Measurements from ENCODE around the gene RAVER1.

RAVER1 gene

DNA sequence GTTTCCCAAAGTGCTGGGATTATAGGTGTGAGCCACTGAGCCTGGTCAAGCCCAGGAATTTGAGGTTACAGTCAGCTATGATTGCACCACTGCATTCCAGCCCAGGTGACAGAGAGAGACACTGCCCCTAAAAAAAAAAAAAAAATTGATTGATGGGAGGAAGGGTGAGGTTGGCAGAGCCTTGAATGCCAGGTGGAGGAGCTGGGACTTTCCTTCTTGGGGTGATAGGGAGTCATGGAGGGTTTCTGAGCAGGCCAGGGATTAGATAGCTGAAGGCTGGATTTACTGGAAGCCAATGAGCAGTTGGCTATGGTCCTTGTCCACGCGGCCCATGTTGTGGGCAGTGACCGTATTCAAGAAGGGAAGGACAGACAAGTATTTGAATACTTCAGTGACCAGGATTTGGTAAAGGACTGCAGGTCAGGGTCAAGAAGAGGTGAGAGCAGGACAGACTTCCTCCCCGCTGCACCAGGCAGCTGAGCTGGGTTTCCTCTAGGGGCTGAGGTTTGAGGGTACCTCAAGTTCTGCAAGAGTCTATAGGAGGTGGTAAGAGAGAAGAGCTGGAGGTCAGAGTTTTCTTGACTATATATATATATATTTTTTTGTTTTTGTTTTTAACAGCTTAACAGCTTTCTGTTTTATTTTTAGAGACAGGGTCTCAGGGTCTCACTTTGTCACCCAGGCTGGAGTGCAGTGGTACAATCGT, 53.4 kb downstream of the RAVER1 start:
- DNase-seq (ENCODE audit: low spot score): no peak
- ChIA-PET POLR2A (ENCODE audit: low non-redundant PET) (interaction anchor here (0.8 kb wide), 1 partner anchor 9 kb away, joined by 5 read pairs; the partner anchor contains the start of gene ICAM1), CTCF (interaction anchor here (0.6 kb wide), 3 partner anchors 30 to 401 kb away, joined by 3 to 4 read pairs (median 3); no protein-coding TSS in a partner anchor)
- TF ChIP-seq, protein P1, sequence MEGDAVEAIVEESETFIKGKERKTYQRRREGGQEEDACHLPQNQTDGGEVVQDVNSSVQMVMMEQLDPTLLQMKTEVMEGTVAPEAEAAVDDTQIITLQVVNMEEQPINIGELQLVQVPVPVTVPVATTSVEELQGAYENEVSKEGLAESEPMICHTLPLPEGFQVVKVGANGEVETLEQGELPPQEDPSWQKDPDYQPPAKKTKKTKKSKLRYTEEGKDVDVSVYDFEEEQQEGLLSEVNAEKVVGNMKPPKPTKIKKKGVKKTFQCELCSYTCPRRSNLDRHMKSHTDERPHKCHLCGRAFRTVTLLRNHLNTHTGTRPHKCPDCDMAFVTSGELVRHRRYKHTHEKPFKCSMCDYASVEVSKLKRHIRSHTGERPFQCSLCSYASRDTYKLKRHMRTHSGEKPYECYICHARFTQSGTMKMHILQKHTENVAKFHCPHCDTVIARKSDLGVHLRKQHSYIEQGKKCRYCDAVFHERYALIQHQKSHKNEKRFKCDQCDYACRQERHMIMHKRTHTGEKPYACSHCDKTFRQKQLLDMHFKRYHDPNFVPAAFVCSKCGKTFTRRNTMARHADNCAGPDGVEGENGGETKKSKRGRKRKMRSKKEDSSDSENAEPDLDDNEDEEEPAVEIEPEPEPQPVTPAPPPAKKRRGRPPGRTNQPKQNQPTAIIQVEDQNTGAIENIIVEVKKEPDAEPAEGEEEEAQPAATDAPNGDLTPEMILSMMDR (conservative IDR thresholded peaks at IDR 0.05; ENCODE audit: low read depth): no peak
- peak overlapping the region; percentile 9; the same call in 1 of the 2 replicates for H3K27ac ChIP-seq

DNA sequence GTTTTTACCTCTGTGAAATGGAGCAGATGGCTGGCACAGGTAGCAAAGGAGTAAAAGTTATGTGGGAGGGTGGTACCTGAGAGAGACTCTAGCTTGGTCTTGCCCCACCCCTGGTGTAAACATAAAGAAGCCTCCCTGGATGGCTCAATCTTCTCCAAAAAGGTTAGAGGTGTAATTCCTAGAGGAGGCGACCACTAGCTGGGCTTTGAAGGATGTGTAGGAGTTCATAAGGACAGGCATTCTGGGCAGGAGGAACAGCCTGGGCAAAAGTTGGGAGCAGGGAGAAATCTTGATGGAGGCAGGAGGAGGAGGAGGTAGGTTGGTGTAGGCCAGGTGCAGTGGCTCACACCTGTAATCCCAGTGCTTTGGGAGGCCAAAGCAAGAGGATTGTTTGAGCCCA, 54.4 kb downstream of the RAVER1 start:
- no peak overlapping the region for H3K27ac ChIP-seq
- DNase-seq (ENCODE audit: low spot score): no peak
- CTCF ChIA-PET: no interaction called here
- POLR2A ChIA-PET (ENCODE audit: low non-redundant PET): no interaction called here
- TF ChIP-seq, protein P1 (conservative IDR thresholded peaks at IDR 0.05; ENCODE audit: low read depth): no peak

DNA sequence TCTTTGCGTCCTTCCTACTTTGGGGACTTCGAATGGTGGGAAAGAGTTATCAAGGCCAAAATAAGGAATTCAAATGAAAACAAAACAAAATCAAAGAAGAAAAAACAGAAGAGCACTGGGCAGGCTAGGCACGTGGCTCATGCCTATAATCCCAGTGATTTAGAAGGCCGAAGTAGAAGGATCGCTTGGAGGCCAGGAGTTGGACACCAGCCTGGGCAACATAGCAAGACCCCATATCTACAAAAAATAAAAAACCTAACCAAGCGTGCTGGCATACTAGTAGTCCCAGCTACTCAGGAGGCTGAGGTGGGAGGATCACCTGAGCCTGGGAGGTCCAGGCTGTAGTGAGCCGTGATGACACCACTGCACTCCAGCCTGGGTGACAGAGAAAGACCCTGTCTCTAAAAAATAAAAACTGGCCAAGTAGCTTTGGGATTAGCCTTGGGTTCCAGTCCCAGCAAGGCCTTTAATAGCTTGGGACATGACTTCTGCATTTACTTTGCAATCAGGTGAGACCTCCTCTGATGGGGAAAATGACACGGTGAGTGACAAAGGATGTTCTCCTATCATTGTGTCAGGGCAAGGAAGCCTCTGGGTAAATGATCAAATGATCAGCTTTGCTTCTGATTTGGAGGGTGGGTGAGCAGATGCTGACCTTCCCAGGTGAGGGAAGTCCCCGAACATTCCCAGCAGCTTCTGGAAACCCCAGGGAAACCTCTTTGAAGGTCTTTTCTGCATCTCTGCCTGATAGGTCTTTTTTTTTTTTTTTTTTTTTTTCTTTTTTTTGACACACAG, 55.3 kb downstream of the RAVER1 start:
- H3K27ac ChIP-seq: 0 out of 2 replicates have a peak overlapping the region, but pooled peaks have one; percentile 6
- ChIA-PET POLR2A (ENCODE audit: low non-redundant PET) (interaction anchor here (0.6 kb wide), 1 partner anchor 105 kb away, joined by 4 read pairs; no protein-coding TSS in a partner anchor), CTCF (interaction anchor here (0.6 to 1.1 kb wide), 3 partner anchors 9 to 70 kb away, joined by 3 to 4 read pairs (median 3); no protein-coding TSS in a partner anchor)

DNA sequence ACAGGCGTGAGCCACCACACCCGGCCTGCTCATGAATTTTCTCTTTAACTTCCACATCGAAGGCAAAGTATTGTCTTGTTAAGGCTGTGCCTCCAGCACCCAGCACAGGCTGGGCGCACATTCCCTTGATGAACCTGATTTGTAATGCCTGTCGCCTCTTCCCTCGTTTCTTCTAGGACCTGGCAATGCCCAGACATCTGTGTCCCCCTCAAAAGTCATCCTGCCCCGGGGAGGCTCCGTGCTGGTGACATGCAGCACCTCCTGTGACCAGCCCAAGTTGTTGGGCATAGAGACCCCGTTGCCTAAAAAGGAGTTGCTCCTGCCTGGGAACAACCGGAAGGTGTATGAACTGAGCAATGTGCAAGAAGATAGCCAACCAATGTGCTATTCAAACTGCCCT, 58.7 kb downstream of the RAVER1 start:
- ChIA-PET CTCF (interaction anchor here (0.5 to 1.0 kb wide), 4 partner anchors 11 to 116 kb away, joined by 3 to 5 read pairs (median 4); no protein-coding TSS in a partner anchor), POLR2A (ENCODE audit: low non-redundant PET) (no interaction called here)
- DNase-seq (ENCODE audit: low spot score): no peak
- TF ChIP-seq, protein P1 (conservative IDR thresholded peaks at IDR 0.05; ENCODE audit: low read depth): no peak
- peak overlapping the region; percentile 36 for H3K27ac ChIP-seq

More for the DNA sequence above, 55.3 kb downstream of the RAVER1 start:
- no peak for DNase-seq (ENCODE audit: low spot score)
- TF ChIP-seq, protein P1 (conservative IDR thresholded peaks at IDR 0.05; ENCODE audit: low read depth): no peak

DNA sequence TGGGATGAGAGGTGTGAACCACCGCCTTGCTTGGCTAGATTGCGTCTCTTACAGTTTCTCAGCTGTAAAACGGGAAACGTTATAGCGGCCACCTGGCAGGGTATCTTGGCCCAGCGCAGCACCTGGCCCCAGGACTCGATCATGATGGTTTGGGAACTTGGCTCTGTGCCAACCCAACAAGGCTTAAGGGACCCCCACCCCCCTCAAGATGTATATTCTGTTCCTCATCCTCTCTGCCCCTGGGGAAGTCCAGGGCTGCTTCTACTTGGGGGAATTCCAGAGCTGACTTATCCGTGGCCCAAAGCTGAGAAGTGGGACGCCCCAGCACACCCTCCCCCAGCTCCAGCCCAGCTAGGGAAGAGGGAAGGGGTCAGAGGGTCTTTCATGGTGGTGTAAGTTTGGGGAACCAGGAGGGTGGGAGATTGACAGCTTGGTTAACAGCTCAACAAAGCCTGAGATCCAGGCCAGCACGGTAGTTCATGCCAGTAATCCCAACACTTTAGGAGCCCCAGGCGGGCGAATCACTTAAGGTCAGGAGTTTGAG, 61.7 kb downstream of the RAVER1 start:
- peak overlapping the region; percentile 52 for H3K27ac ChIP-seq
- POLR2A ChIA-PET (ENCODE audit: low non-redundant PET): interaction anchor here (1.2 to 1.7 kb wide), 2 partner anchors 14 to 18 kb away, joined by 7 to 15 read pairs; partner anchors contain the start of gene ICAM5
- TF ChIP-seq, protein P1 (conservative IDR thresholded peaks at IDR 0.05; ENCODE audit: low read depth): no peak

More for the DNA sequence above, 61.7 kb downstream of the RAVER1 start:
- DNase-seq (ENCODE audit: low spot score): no peak
- CTCF ChIA-PET: interaction anchor here (0.5 to 3.0 kb wide), 6 partner anchors 12 to 437 kb away, joined by 3 to 33 read pairs (median 4); no protein-coding TSS in a partner anchor
